Ishikawa (cell line): Measurements from ENCODE around the gene NKX2-1.

ENCODE experiments used
- CEBPB ChIP-seq: IDR thresholded peaks from 2 replicates; pipeline ENCODE4 v1.6.1; 2012
- CREB1 ChIP-seq: IDR thresholded peaks from 2 replicates; pipeline ENCODE4 v1.6.1; 2012; ENCODE audit warnings: low read depth
- EGR1 ChIP-seq: IDR thresholded peaks from 2 replicates; pipeline ENCODE4 v1.6.1; 2012
- EP300 ChIP-seq: IDR thresholded peaks from 2 replicates; pipeline ENCODE4 v1.6.1; 2012; ENCODE audit warnings: borderline replicate concordance
- FOXM1 ChIP-seq: IDR thresholded peaks from 2 replicates; pipeline ENCODE4 v1.6.1; 2012; ENCODE audit warnings: low read depth, borderline replicate concordance
- MAX ChIP-seq: IDR thresholded peaks from 2 replicates; pipeline ENCODE4 v1.6.1; 2012
- NFIC ChIP-seq: IDR thresholded peaks from 2 replicates; pipeline ENCODE4 v1.6.1; 2012
- RAD21 ChIP-seq: IDR thresholded peaks from 2 replicates; pipeline ENCODE4 v1.6.1; 2012; ENCODE audit warnings: low read depth
- REST ChIP-seq: IDR thresholded peaks from 2 replicates; pipeline ENCODE4 v1.6.1; 2012; ENCODE audit warnings: low read depth, mild to moderate bottlenecking
- TAF1 ChIP-seq: IDR thresholded peaks from 2 replicates; pipeline ENCODE4 v1.6.1; 2012; ENCODE audit warnings: low read depth, mild to moderate bottlenecking
- TCF12 ChIP-seq: IDR thresholded peaks from 2 replicates; pipeline ENCODE4 v1.6.1; 2012; ENCODE audit warnings: low read depth
- TEAD4 ChIP-seq: IDR thresholded peaks from 2 replicates; pipeline ENCODE4 v1.6.1; 2012
- USF1 ChIP-seq: IDR thresholded peaks from 2 replicates; pipeline ENCODE4 v1.6.1; 2012
- YY1 ChIP-seq: IDR thresholded peaks from 2 replicates; pipeline ENCODE4 v1.6.1; 2012; ENCODE audit warnings: low read depth
- ZBTB7A ChIP-seq: IDR thresholded peaks from 2 replicates; pipeline ENCODE4 v1.6.1; 2012; ENCODE audit warnings: low read depth

NKX2-1 gene

GRCh38 chr14:36508418-36509068 is 11.5 kb downstream of the NKX2-1 start:
- no peak for TF ChIP-seq YY1
- no peak for TF ChIP-seq TEAD4
- no peak for TF ChIP-seq FOXM1
- TF ChIP-seq TCF12, result no peak
- no peak for TF ChIP-seq EGR1
- TF ChIP-seq USF1, result no peak
- TF ChIP-seq CREB1, result no peak
- no peak for TF ChIP-seq REST
- TF ChIP-seq NFIC, result no peak
- no peak for TF ChIP-seq CEBPB
- TF ChIP-seq TAF1, result no peak

GRCh38 chr14:36507847-36508417 is 12.1 kb downstream of the NKX2-1 start:
- TF ChIP-seq TCF12, result no peak
- no peak for TF ChIP-seq CREB1
- no peak for TF ChIP-seq NFIC
- no peak for TF ChIP-seq FOXM1
- no peak for TF ChIP-seq REST
- no peak for TF ChIP-seq EGR1
- TF ChIP-seq TAF1, result no peak
- no peak for TF ChIP-seq MAX
- no peak for TF ChIP-seq USF1
- TF ChIP-seq TEAD4, result no peak
- TF ChIP-seq ZBTB7A, result no peak
- TF ChIP-seq YY1, result no peak
- TF ChIP-seq EP300, result no peak
- no peak for TF ChIP-seq RAD21
- no peak for TF ChIP-seq CEBPB

- TF ChIP-seq EP300 (no peak), ZBTB7A (no peak), CREB1 (no peak), FOXM1 (no peak), TCF12 (no peak), EGR1 (no peak), CEBPB (no peak), YY1 (no peak), REST (no peak), TEAD4 (no peak), NFIC (no peak), MAX (no peak), USF1 (no peak), RAD21 (no peak), TAF1 (no peak)
Observed at GRCh38 chr14:36506732-36507614, 13.1 kb downstream of the NKX2-1 start.
